GM12873 (cell line): ENCODE measurements around the gene TEX19.

Source experiments
- CTCF ChIP-seq: IDR thresholded peaks from 2 replicates; pipeline ENCODE4 v1.5.1; 2012; ENCODE audit warnings: low read depth, mild to moderate bottlenecking, moderate library complexity, low read length, control low read depth; ENCODE audit not compliant: insufficient read depth; ENCODE audit errors: missing control alignments

TEX19 gene

DNA sequence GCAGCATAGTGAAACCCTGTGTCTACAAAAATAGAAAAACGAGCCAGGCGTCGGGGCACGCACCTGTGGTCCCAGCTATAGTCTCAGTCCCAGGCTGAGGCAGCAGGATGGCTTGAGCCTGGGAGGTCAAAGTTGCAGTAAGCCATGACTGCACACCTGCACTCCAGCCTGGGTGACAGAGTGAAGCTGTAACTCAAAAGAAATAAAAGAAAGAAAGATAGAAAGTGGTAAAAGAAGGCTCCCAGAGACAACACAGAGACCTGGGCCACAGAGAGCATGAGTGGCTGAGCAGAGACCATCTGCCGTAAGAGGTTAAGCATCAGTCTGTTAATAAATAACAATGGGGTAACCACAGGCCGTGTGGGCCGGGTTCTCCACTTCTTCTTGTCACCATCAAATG, 43.8 kb downstream of the TEX19 start:
- TF ChIP-seq CTCF: no peak

DNA sequence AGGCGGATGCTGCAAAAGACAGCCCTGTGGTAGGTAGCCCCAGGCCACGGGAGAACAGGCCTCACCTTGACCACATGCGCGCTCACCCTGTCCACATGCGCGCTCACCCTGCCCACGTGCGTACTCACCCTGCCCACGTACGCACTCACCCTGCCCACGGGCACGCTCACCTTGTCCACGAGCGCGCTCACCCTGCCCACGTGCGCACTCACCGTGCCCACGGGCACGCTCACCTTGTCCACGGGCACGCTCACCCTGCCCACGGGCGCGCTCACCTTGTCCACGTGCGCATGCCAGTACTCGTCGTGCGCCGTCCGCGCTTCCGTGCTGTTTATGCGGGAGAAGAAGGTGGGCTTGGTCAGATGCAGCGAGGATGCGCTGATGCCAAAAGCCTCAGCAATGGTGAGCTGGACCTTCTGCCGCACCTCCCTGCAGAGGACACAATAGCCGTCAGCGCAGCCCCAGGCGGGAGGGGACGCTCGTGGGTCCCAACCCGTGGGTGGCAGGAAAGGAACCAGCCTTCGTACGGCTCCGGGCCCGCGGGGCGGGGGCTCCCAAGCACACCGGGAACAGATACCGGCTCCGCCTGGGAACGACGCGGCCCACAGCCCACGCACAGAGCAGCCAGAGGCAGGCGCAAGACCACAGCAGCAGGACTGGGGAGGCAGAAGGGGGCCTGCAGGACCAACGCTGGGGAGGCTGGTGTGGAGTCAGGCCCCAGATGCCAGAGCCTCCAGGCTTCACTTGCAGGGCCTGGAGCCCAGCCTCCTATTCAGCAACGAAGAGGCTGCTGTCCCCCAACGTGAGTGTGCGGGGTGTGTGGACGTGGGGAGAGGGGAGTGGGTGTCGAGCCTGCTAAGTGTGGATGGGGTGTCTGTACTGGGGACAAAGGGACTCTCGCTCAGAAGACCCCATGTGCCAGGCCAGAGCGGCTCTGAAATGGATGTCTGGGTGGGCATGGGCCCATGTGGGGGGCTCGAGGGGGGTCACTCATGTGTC, 44.9 kb downstream of the TEX19 start:
- TF ChIP-seq CTCF: no peak

DNA sequence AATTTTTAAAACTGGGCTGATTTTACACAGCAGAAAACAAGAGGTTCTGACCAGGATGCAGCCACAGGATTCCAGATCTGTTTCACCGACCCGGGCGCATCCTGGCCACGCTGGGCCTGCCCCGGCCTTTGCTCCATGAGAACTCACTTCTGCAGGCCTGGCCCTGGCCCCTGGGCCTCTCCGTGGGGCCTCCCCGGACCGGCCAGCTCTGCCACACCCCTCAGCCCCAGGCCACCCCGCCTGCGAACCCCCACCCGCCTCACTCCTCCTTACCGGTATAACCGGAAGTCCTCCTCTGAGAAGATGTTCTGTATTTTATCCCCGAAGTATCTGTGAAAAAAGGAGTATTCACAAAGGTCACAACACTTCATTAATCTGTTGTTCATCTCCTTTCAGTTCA, 46.0 kb downstream of the TEX19 start:
- no peak for TF ChIP-seq CTCF

DNA sequence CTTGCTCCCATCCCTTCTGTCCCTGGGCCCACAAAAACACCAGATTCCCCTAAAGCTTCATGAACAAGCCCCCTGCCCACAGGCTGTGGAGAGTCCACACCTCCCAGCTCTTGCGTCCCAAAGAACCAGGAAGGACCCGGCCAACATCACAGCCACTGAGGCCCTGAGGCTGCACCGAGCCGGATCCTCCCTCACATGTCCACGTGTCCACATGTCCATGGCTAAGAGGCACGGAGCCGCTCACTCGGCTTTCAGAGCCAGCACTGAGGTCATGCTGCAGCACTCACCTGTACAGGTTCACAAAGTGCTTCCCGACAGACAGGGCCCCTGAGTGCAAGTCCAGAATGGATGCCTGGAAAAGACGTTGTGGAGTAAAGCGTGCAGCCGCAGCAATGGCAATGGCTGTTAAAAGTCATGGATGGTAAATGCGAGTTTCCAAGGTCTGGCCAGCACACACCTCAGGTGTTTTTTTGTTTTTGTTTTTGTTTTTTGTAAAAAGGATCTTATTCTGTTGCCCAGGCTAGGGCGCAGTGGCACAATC, 47.2 kb downstream of the TEX19 start:
- TF ChIP-seq CTCF: no peak

DNA sequence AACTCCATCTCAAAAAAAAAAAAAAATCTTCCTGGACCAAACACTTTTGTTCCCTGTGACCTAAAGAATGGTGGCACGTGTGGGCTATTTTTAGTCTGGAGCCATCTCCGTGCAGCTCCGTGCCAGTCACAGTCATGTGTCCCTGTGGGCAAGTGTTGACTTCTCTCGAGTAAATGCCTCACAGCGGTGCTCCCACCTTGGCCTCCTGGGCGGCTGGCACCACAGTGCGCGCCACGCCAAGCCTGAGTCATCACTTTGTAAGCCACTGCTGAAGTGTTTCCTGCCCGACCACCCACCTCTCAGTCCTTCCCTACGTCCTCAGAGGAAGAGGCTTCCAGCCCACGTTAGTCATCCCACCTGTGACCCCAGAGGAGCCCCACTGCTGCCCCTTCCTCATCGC, 48.2 kb downstream of the TEX19 start:
- TF ChIP-seq CTCF: no peak

DNA sequence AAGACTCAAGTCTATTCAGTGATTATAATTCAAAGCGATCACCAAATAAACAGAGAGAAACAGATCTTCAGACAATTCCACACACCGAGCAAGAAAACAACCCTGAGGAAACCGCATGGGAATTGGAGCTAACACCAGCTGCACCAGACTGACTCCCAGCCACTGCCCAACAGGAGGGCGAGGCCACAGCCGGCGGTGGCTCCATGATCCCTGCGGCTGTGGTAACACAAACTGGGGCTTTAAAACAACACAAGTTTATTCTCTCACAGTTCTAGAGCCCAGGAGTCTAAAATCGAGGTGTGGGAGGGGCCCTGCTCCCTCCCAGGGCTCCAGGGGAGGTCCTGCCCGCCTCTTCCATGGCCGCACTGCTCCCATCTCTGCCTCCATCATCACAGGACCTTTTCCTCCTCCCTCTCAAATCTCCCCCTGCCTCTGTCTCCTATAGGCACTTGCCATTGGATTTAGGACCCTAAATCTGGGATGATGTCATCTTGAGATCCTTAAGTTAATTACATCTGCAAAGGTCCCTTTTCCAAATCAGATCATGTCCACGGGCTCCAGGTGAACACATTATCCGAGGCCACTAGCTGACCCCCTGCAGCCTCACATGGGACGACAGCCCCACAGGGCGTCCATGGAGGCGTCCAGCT, 49.4 kb downstream of the TEX19 start:
- no peak for TF ChIP-seq CTCF

DNA sequence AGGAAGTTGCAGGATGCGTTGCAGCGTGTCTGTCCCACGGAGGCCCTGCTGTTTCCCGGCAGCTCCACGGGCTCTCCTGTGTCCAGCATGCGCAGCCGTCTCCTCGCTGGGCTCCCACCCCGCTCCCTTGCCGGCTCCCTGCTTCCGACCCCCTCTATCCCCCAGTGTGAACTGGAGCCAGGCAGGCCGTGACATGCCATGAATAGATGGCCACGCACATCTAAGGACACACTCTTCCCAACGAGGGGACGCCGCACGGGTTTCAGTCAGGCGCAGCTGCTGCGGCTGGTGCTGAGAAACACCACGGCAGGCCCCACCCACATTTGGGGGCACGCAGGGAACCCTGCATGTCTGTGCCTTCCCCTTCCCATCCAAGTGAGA, 49.9 kb downstream of the TEX19 start:
- TF ChIP-seq CTCF: no peak
